Fibroblast of the aortic adventitia (primary cell): ENCODE measurements around the gene ASPHD1. TPM values are rescaled to one million over a fixed set of nuclear protein-coding genes. Genes with fewer than 3 reads are reported as not detected.

Experiments used
- DNase-seq: peaks from one replicate; pipeline ENCODE4 v3.0.0-alpha.2; 2010; ENCODE audit warnings: low read depth
- H3K4me3 ChIP-seq: 2 replicates; pipeline ENCODE4 v1.5.1; 2011; ENCODE audit warnings: low read depth, mild to moderate bottlenecking, control low read depth, low read length, moderate library complexity
- total RNA-seq: library from RNA; depleted of rRNA; stranded (reverse); fragments of >200 nt; gene quantifications from 2 replicates; pipeline ENCODE4 v1.2.3, GENCODE V29; 2012; ENCODE audit warnings: low replicate concordance
- TF ChIP-seq, protein P1 (sequence below): IDR thresholded peaks from 2 replicates; pipeline ENCODE4 v1.5.1; 2011; ENCODE audit warnings: mild to moderate bottlenecking, low read length, control low read depth, inconsistent platforms; ENCODE audit not compliant: insufficient read depth

Gene ASPHD1
- total RNA-seq, 1 donor: 1.5 TPM

DNA sequence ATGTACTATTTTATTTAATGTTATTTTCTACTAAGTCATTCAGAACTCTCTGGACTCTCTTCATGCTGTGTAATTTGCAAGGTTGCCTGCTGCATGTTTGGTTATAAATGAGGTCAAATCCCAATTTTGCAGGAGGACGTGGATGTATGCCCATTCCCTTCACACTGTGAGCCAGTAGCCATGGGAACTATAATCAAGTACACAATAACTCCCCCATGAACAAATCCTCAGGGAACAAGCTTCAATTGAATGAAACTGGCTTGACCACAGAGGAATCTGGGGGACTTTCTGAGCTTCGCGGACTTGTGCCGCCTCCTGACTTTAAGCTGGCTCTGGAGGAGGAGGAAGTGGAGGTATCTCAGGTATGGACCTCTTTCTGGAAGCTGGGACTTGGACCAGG, 40.4 kb downstream of the ASPHD1 start:
- TF ChIP-seq, protein P1, sequence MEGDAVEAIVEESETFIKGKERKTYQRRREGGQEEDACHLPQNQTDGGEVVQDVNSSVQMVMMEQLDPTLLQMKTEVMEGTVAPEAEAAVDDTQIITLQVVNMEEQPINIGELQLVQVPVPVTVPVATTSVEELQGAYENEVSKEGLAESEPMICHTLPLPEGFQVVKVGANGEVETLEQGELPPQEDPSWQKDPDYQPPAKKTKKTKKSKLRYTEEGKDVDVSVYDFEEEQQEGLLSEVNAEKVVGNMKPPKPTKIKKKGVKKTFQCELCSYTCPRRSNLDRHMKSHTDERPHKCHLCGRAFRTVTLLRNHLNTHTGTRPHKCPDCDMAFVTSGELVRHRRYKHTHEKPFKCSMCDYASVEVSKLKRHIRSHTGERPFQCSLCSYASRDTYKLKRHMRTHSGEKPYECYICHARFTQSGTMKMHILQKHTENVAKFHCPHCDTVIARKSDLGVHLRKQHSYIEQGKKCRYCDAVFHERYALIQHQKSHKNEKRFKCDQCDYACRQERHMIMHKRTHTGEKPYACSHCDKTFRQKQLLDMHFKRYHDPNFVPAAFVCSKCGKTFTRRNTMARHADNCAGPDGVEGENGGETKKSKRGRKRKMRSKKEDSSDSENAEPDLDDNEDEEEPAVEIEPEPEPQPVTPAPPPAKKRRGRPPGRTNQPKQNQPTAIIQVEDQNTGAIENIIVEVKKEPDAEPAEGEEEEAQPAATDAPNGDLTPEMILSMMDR: no peak
- no peak for DNase-seq
- no peak overlapping the region for H3K4me3 ChIP-seq

DNA sequence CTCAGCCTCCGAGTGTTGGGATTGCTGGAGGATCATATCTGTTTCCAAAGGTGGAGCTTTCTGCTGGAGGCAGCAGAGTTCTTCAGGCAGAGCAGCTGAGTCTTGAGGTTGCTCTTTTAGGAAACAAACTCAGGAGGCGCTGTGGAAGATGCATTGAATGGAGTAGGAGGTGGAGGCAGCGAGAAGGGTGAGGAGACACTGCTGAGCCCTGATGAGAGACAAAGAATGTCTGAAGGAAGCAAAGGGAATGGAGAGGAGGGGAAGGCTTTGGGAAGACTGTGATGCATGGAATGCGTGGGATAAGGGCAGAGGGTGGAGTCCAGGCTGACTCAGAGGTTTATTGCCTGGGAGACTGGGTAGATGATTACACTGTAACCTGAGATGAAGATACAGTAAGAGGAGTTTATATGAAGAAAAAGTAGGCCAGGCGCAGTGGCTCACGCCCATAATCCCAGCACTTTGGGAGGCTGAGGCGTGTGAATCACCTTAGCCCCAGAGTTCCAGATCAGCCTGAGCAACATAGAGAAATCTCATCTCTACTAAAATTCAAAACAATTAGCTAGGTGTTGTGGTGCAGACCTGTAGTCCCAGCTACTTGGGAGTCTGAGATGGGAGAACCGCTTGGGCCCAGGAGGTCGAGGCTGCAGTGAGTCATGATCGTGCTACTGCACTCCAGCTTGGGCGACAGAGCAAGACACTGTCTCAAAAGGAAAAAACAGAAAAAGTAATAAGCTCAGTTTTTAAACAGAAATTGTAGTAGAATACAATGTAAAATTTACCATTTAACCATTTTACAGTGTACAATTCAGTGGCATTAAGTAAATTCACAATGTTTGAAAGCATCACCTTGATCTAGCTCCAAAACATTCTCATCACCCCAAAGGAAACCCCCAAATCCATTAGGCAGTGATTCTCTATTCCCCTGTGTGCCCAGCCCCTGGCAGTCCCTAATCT, 43.8 kb downstream of the ASPHD1 start:
- H3K4me3 ChIP-seq: peak overlapping the region; percentile 19
- TF ChIP-seq, protein P1: peak; percentile 49
- peak; percentile 98 for DNase-seq

DNA sequence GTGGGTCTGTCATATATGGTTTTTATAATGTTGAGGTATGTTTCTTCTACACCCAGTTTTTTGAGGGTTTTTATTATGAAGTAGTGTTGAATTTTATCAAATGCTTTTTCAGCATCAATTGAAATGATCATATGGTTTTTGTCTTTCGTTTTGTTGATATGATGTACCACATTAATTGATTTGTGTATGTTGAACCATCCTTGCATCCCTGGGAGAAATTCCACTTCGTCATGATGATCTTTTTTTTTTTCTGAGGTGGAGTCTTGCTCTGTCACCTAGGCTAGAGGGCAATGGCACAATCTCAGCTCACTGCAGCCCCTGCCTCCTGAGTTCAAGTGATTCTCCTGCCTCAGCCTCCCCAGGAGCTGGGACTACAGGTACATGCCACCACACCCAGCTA, 47.6 kb downstream of the ASPHD1 start:
- TF ChIP-seq, protein P1: no peak
- DNase-seq: no peak
- H3K4me3 ChIP-seq: no peak overlapping the region

DNA sequence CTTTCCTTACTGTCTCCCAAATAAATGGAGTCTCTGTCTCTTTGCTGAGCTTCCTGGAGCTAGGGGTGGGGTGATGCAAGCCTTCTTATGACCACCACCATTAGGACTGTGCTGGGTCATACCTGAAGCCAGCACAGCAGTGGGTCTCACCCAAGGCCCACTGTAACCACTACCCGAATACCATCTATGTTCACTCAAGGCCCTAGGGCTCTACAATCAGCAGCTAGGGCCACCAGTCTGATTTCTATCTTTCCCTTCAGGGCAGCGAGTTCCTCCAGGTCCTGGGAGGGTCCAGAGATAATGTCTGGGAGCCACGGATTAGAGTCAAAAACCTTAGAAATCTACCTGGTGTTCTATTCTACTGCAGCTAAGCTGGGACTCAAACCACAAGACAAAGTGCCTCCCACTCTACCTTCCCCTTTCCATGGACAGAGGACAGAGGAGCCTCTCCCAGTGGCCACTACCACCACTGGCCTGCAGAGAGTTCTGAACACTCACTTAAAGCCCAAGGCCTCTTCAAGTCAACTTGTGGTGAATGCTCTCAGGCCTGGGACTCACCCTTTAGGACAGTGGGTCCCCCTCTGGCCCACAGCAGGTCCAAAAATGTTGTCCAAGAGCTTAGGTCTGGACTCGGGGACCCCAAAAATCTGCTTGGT, 50.6 kb downstream of the ASPHD1 start:
- DNase-seq: no peak
- TF ChIP-seq, protein P1: no peak
- no peak overlapping the region for H3K4me3 ChIP-seq

DNA sequence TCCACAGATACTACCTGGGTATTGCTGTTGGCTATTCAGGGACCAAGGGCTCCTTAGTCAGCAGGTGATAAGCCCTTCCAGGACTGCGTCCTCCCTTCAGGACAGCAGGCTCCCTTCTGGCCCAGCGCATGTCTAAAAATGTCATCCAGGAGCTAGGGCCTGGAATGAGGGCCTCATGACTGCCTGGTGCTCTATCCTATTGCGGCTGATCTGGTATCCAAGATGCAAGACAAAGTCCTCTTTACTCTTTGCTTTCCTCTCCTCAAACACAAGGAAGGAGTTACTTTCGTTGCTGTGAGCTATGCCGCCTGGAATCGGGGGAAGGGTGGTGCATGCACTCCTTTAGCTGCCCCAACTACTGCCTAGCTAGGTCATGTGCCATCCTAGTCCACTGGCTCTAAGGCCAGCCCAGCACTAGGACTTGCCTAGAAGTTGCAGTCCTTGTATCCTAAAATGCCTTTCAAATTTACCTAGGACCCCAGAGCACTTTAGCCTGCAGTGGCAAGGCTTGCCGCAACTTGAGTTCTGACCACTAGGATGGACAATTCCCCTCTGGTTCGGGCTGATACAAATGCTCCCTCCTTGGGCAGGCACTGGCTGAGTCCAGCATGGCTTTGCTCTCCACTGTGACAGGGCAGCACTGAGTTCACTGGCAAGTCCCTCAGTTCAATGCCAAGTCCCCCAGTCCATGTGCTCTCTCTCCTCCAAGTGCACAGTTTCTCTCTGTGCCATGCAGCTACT, 51.5 kb downstream of the ASPHD1 start:
- no peak overlapping the region for H3K4me3 ChIP-seq
- no peak for DNase-seq
- TF ChIP-seq, protein P1: peak; percentile 5

Other genes starting within 250 kb of the ASPHD1 start
- not detected in 2 replicates for gene SPN, start 237.2 kb upstream of the ASPHD1 start, total RNA-seq
- 7.4 and 86.1 TPM in 2 replicates for gene QPRT, start 221.3 kb upstream of the ASPHD1 start, total RNA-seq
- not detected in 2 replicates for gene C16orf54, start 154.5 kb upstream of the ASPHD1 start, total RNA-seq
- gene ZG16, start 122.2 kb upstream of the ASPHD1 start, total RNA-seq: not detected in 2 replicates
- 7.2 and 52.4 TPM in 2 replicates for gene KIF22, start 109.7 kb upstream of the ASPHD1 start, total RNA-seq
- gene MAZ, start 94.0 kb upstream of the ASPHD1 start, total RNA-seq: 74.0 and 159 TPM in 2 replicates
- 7.7 and 32.0 TPM in 2 replicates for gene PRRT2, start 88.3 kb upstream of the ASPHD1 start, total RNA-seq
- gene PAGR1, start 84.3 kb upstream of the ASPHD1 start, total RNA-seq: 23.4 and 61.2 TPM in 2 replicates
- 202 and 275 TPM in 2 replicates for gene MVP, start 80.0 kb upstream of the ASPHD1 start, total RNA-seq
- 66.2 and 79.2 TPM in 2 replicates for gene CDIPT, start 37.3 kb upstream of the ASPHD1 start, total RNA-seq
- 1.4 and 12.3 TPM in 2 replicates for gene SEZ6L2, start 938 bp upstream of the ASPHD1 start, total RNA-seq
- 12.5 and 41.9 TPM in 2 replicates for gene KCTD13, start 25.7 kb downstream of the ASPHD1 start, total RNA-seq
- 57.3 and 68.0 TPM in 2 replicates for gene TMEM219, start 61.6 kb downstream of the ASPHD1 start, total RNA-seq
- 44.6 and 57.2 TPM in 2 replicates for gene TAOK2, start 73.4 kb downstream of the ASPHD1 start, total RNA-seq
- 13.6 and 14.4 TPM in 2 replicates for gene HIRIP3, start 95.1 kb downstream of the ASPHD1 start, total RNA-seq
- gene INO80E, start 95.8 kb downstream of the ASPHD1 start, total RNA-seq: 6.5 and 36.5 TPM in 2 replicates
- not detected in 2 replicates for gene DOC2A, start 110.5 kb downstream of the ASPHD1 start, total RNA-seq
- gene C16orf92, start 122.7 kb downstream of the ASPHD1 start, total RNA-seq: not detected in 2 replicates
- gene TLCD3B, start 130.8 kb downstream of the ASPHD1 start, total RNA-seq: 0.18 TPM in 1 of 2 replicates, not detected in the other
- 522 and 792 TPM in 2 replicates for gene ALDOA, start 165.3 kb downstream of the ASPHD1 start, total RNA-seq
- gene PPP4C, start 175.5 kb downstream of the ASPHD1 start, total RNA-seq: 70.8 and 154 TPM in 2 replicates
- gene TBX6, start 191.4 kb downstream of the ASPHD1 start, total RNA-seq: 0.09 and 0.16 TPM in 2 replicates
- gene YPEL3, start 195.7 kb downstream of the ASPHD1 start, total RNA-seq: 15.8 and 19.8 TPM in 2 replicates
- 1.5 TPM in 2 replicates for gene GDPD3, start 213.0 kb downstream of the ASPHD1 start, total RNA-seq
- gene MAPK3, start 222.7 kb downstream of the ASPHD1 start, total RNA-seq: 23.4 and 90.5 TPM in 2 replicates